Measurements from ENCODE around the gene PLEKHH1. TPM values are rescaled to one million over a fixed set of nuclear protein-coding genes. Genes with fewer than 3 reads are reported as not detected.
A peak's percentile ranks its signal among the peaks of the same experiment; 100 is the strongest.
"Not testable (repeated sequence)": the region's sequence is repeated elsewhere in the genome, so short reads cannot be mapped to it uniquely, and the experiment has no call there.

The PLEKHH1 gene
- total RNA-seq, 2 donors from 2014 or later, result 32.7 to 54.7 TPM

- TF ChIP-seq CTCF (IDR thresholded peaks at IDR 0.05), result no peak
- no peak for TF ChIP-seq POLR2A (IDR thresholded peaks at IDR 0.05)
- Histone ChIP-seq H3K27ac (no peak overlapping the region), H3K27me3 (no peaks in the 10 kb centered on the region), H3K4me1 (no peaks in the 10 kb centered on the region), H3K9me3 (no peaks in the 10 kb centered on the region), H3K4me3 (no peak overlapping the region), H3K36me3 (replicated peaks in 1 of 2; ENCODE audit: insufficient read depth in 1 of 2, low read depth in 2 of 2) (peaks cover 0 to 19% of the 10 kb centered on the region in 2 donors)
- 81 to 90% methylated on average over 4 of the region's 4 CpGs for WGBS, 2 donors
- intact Hi-C loops (cut with DNase I), result loop anchor here (10.0 kb wide), 1 partner anchor 118 kb away; the partner anchor contains the start of gene RDH12
- no peak for ATAC-seq
- no peak for DNase-seq
Observed at GRCh38 chr14:67586369-67586768, 53.3 kb downstream of the PLEKHH1 start.

GRCh38 chr14:67589204-67589770 is 56.2 kb downstream of the PLEKHH1 start:
- peaks cover 0 to 26% of the 10 kb centered on the region in 2 donors for H3K36me3 ChIP-seq (replicated peaks in 1 of 2; ENCODE audit: insufficient read depth in 1 of 2, low read depth in 2 of 2)
- WGBS, 2 donors, result 33 to 69% methylated on average over 2 of the region's 2 CpGs
- ATAC-seq, result no peak

GRCh38 chr14:67593650-67594049 is 60.6 kb downstream of the PLEKHH1 start:
- peaks cover 0 to 15% of the 10 kb centered on the region in 2 donors for H3K36me3 ChIP-seq (replicated peaks in 1 of 2; ENCODE audit: insufficient read depth in 1 of 2, low read depth in 2 of 2)
- H3K4me1 ChIP-seq, result peaks cover 15% of the 10 kb centered on the region
- ATAC-seq; H3K9me3 ChIP-seq; DNase-seq; intact Hi-C loops (cut with DNase I); H3K27me3 ChIP-seq; H3K27ac ChIP-seq; H3K4me3 ChIP-seq: not testable (repeated sequence)
- WGBS, 2 donors, result 0 to 22% methylated on average over 1 of the region's 1 CpG

More at GRCh38 chr14:67589204-67589770, 56.2 kb downstream of the PLEKHH1 start:
- Histone ChIP-seq H3K4me1 (peaks cover 8% of the 10 kb centered on the region), H3K27me3 (no peaks in the 10 kb centered on the region), H3K27ac (no peak overlapping the region), H3K4me3 (no peak overlapping the region), H3K9me3 (no peaks in the 10 kb centered on the region)
- no peak for DNase-seq
- intact Hi-C loops (cut with DNase I), result loop anchor here (10.0 kb wide), 1 partner anchor 116 kb away; the partner anchor contains the start of gene RDH12
- TF ChIP-seq CTCF (IDR thresholded peaks at IDR 0.05), result no peak
- TF ChIP-seq POLR2A (IDR thresholded peaks at IDR 0.05), result no peak

GRCh38 chr14:67595392-67595791 is 62.3 kb downstream of the PLEKHH1 start:
- H3K27me3 ChIP-seq, result no peaks in the 10 kb centered on the region
- 87 to 88% methylated on average over 2 of the region's 2 CpGs for WGBS, 2 donors
- H3K9me3 ChIP-seq, result no peaks in the 10 kb centered on the region
- peaks cover 24% of the 10 kb centered on the region for H3K4me1 ChIP-seq
- H3K4me3 ChIP-seq, result no peak overlapping the region
- H3K36me3 ChIP-seq (replicated peaks in 1 of 2; ENCODE audit: insufficient read depth in 1 of 2, low read depth in 2 of 2), result peaks cover 0 to 12% of the 10 kb centered on the region in 2 donors
- no peak for DNase-seq
- no peak overlapping the region for H3K27ac ChIP-seq
- no peak for ATAC-seq
- intact Hi-C loops (cut with DNase I), result no loop called here
- TF ChIP-seq POLR2A (IDR thresholded peaks at IDR 0.05), result no peak
- no peak for TF ChIP-seq CTCF (IDR thresholded peaks at IDR 0.05)

- intact Hi-C loops (cut with DNase I), result no loop called here
- WGBS, 2 donors, result 3 to 7% methylated on average over 32 to 71 of the region's 77 CpGs
- H3K9me3 ChIP-seq, result no peaks in the 10 kb centered on the region
- DNase-seq (peak; percentile 91 to 92 (median 92)), ATAC-seq (peak; percentile 99)
- H3K27me3 ChIP-seq, result no peaks in the 10 kb centered on the region
- H3K4me3 ChIP-seq, result peak within 1 kb of the TSS; percentile 55 to 61
- peak within 1 kb of the TSS; percentile 81 to 93 (median 86) for H3K27ac ChIP-seq
- no peaks in the 10 kb centered on the region for H3K36me3 ChIP-seq (replicated peaks in 1 of 2; ENCODE audit: insufficient read depth in 1 of 2, low read depth in 2 of 2)
- peaks cover 22% of the 10 kb centered on the region for H3K4me1 ChIP-seq
- peak; percentile 83 to 90 (median 88) for TF ChIP-seq POLR2A (IDR thresholded peaks at IDR 0.05)
- peak; percentile 37 to 80 (median 77) for TF ChIP-seq CTCF (IDR thresholded peaks at IDR 0.05)
Observed at GRCh38 chr14:67599698-67600561, 66.8 kb downstream of the PLEKHH1 start, which contains the start of gene PIGH. Gene PIGH (minus strand): TSS chr14:67600268. CDS start chr14:67600203, 65 bp downstream.

GRCh38 chr14:67600562-67600974 is 67.5 kb downstream of the PLEKHH1 start:
- ATAC-seq; DNase-seq; H3K27me3 ChIP-seq; intact Hi-C loops (cut with DNase I); H3K9me3 ChIP-seq; H3K36me3 ChIP-seq (replicated peaks in 1 of 2; ENCODE audit: insufficient read depth in 1 of 2, low read depth in 2 of 2): not testable (repeated sequence)
- H3K27ac ChIP-seq, result peak overlapping the region; percentile 81 to 93 (median 86)
- peak overlapping the region in 1 of 2 donors; percentile 61 for H3K4me3 ChIP-seq
- peaks cover 22% of the 10 kb centered on the region for H3K4me1 ChIP-seq
- WGBS, 2 donors, result 79 to 89% methylated on average over 21 of the region's 21 CpGs
